Lung (tissue), 13 donors: ENCODE measurements around the gene CTCF. TPM values are rescaled to one million over a fixed set of nuclear protein-coding genes. Genes with fewer than 3 reads are reported as not detected.

Experiments used
- ATAC-seq: fragments of 200-7000 bp; cut with Tn5 transposase; one replicate; pipeline ENCODE4 v1.9.1; 2020; ENCODE audit warnings: moderate number of reproducible peaks; ENCODE audit not compliant: insufficient read depth, low FRiP score
- DNase-seq, 3 donors: peaks; one replicate each; pipeline ENCODE4 v3.0.0-alpha.2; 2013 to 2017
- H3K27ac ChIP-seq, 2 donors: one replicate each; pipeline ENCODE4 v1.5.1; 2013; ENCODE audit warnings: mild to moderate bottlenecking in 2 of 2, moderate library complexity in 2 of 2, control low read depth in 1 of 2, inconsistent platforms in 1 of 2, low read depth in 1 of 2, low read length in 1 of 2
- H3K27me3 ChIP-seq, 3 donors: one replicate each; pipeline ENCODE4 v1.5.1; 2013; ENCODE audit warnings: low read length in 2 of 3; ENCODE audit not compliant: control insufficient read depth in 3 of 3, insufficient read depth in 3 of 3
- H3K36me3 ChIP-seq, 4 donors: one replicate each; pipeline ENCODE4 v1.5.1; 2013; ENCODE audit warnings: low read length in 4 of 4, mild to moderate bottlenecking in 1 of 4, moderate library complexity in 1 of 4; ENCODE audit not compliant: control insufficient read depth in 4 of 4, insufficient read depth in 4 of 4
- H3K4me1 ChIP-seq, 5 donors: one replicate each; pipeline ENCODE4 v1.5.1; 2013; ENCODE audit warnings: low read length in 5 of 5, mild to moderate bottlenecking in 2 of 5, moderate library complexity in 1 of 5; ENCODE audit not compliant: control insufficient read depth in 5 of 5, insufficient read depth in 5 of 5
- H3K4me3 ChIP-seq: one replicate; pipeline ENCODE4 v1.5.1; 2013; ENCODE audit warnings: mild to moderate bottlenecking, control low read depth, moderate library complexity
- H3K9ac ChIP-seq, 2 donors: one replicate each; pipeline ENCODE4 v1.5.1; 2013; ENCODE audit warnings: low read length in 2 of 2, control low read depth in 1 of 2; ENCODE audit not compliant: insufficient read depth in 1 of 2
- H3K9me3 ChIP-seq, 4 donors: one replicate each; pipeline ENCODE4 v1.5.1; 2013; ENCODE audit warnings: low read length in 3 of 4, mild to moderate bottlenecking in 1 of 4, moderate library complexity in 1 of 4; ENCODE audit not compliant: control insufficient read depth in 4 of 4, insufficient read depth in 3 of 4
- WGBS, 2 donors: extraction: QIAGEN DNeasy Blood & Tissue Kit; methylation state at CpG; one replicate each; pipeline ENCODE4 v1.1.7; 2013; 5-methylcytosine and 5-hydroxymethylcytosine counted together
- polyA plus RNA-seq, 2 donors: library from polyadenylated mRNA; stranded (reverse); fragments of 200-250 nt; gene quantifications; one replicate each; pipeline ENCODE4 v1.2.1, GENCODE V29; 2013
- small RNA-seq: library from RNA; depleted of rRNA; stranded (forward); fragments of <200 nt; gene quantifications from one replicate; pipeline ENCODE3, GENCODE V24; 2014; ENCODE audit warnings: low replicate concordance
- total RNA-seq, 2 donors: library from RNA; depleted of rRNA in 1 of 2; stranded (reverse); fragments of >200 nt in 1 of 2; gene quantifications; one replicate each; pipeline ENCODE4 v1.2.1, GENCODE V29; 2014 to 2021
- TF ChIP-seq, protein P1 (sequence below): IDR thresholded peaks from 2 replicates; pipeline ENCODE4 v1.5.1; 2012; ENCODE audit warnings: mild to moderate bottlenecking; ENCODE audit errors: control extremely low read depth, extremely low read depth
- donor health status: control.
- donor health status: control.
- donor health status: Bipolar disorder and iron deficiency.
- donor health status: healthy.
- donor health status: DM: yes; HTN: yes; CAD: no.

CTCF gene
- total and polyA plus RNA-seq, 4 donors = 16.7 to 54.2 (median 23.3) TPM

DNA sequence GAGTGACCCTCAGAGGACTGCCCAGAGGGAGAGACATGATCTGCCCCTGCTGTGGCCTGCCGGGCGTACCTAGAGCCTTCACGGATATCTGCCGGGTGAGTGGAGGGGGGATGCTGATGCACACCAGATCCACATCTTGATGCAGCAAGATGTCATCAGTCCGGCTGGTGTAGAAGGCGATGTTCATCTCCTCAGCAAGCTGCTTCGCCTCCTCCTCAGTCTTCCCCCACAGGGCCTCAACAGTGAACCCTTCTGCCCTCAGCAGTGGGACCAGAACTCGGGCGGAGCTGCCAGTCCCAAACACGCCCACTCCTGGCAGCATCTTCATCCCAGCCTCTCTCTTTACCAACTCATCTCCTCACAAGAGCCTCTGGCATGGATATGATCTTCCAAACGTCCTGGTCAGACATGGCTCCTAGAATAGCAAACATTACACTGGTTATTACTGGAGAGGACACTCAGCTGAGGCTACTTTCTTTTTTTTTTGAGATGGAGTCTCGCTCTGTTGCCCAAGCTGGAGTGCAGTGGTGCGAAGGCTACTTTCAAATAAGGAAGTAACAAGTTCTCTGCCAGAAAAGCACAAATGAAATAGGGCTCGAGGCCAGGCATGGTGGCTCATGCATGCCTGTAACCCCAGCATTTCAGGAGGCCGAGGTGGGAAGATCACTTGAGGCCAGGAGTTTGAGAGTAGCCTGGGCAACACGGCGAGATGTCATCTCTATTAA is 123.2 kb downstream of the CTCF start:
- TF ChIP-seq, protein P1, sequence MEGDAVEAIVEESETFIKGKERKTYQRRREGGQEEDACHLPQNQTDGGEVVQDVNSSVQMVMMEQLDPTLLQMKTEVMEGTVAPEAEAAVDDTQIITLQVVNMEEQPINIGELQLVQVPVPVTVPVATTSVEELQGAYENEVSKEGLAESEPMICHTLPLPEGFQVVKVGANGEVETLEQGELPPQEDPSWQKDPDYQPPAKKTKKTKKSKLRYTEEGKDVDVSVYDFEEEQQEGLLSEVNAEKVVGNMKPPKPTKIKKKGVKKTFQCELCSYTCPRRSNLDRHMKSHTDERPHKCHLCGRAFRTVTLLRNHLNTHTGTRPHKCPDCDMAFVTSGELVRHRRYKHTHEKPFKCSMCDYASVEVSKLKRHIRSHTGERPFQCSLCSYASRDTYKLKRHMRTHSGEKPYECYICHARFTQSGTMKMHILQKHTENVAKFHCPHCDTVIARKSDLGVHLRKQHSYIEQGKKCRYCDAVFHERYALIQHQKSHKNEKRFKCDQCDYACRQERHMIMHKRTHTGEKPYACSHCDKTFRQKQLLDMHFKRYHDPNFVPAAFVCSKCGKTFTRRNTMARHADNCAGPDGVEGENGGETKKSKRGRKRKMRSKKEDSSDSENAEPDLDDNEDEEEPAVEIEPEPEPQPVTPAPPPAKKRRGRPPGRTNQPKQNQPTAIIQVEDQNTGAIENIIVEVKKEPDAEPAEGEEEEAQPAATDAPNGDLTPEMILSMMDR = no peak
- no peaks in the 10 kb centered on the region for H3K9me3 ChIP-seq
- ATAC-seq = no peak
- H3K36me3 ChIP-seq = peaks cover 5 to 14% (median 11%) of the 10 kb centered on the region in 4 donors
- 77 to 80% methylated on average over 17 of the region's 17 CpGs for WGBS, 2 donors
- no peak overlapping the region for H3K9ac ChIP-seq
- peaks cover 0 to 7% (median 0%) of the 10 kb centered on the region in 5 donors for H3K4me1 ChIP-seq
- H3K27me3 ChIP-seq = no peaks in the 10 kb centered on the region
- no peak overlapping the region for H3K4me3 ChIP-seq
- DNase-seq = no peak
- H3K27ac ChIP-seq = peak overlapping the region; percentile 12 to 62

Small RNAs within 50 kb of the gene (small RNA-seq; reads per million reads assigned to genes)
- not detected for gene AC027682.3

Other genes with a start within 250 kb of the CTCF start
- 1 to 10 TPM in 1 of 2 donors, under 1 TPM in 1; 0.40 to 5.1 TPM for gene KCTD19, start 235.8 kb upstream of the CTCF start, total RNA-seq
- gene KCTD19, start 235.8 kb upstream of the CTCF start, polyA plus RNA-seq = under 1 TPM; 0.07 to 0.24 TPM
- 100 to 1,000 TPM in 1 of 2 donors, 10 to 100 TPM in 1; 14.4 to 103 TPM for gene LRRC36, start 235.7 kb upstream of the CTCF start, total RNA-seq
- 10 to 100 TPM in 1 of 2 donors, 1 to 10 TPM in 1; 2.1 to 18.8 TPM for gene LRRC36, start 235.7 kb upstream of the CTCF start, polyA plus RNA-seq
- gene TPPP3, start 169.0 kb upstream of the CTCF start, total RNA-seq = 100 to 1,000 TPM; 183 to 371 TPM
- gene TPPP3, start 169.0 kb upstream of the CTCF start, polyA plus RNA-seq = 100 to 1,000 TPM; 164 to 186 TPM
- 10 to 100 TPM; 14.9 to 31.8 TPM for gene ZDHHC1, start 146.0 kb upstream of the CTCF start, total RNA-seq
- 10 to 100 TPM; 10.9 to 27.4 TPM for gene ZDHHC1, start 146.0 kb upstream of the CTCF start, polyA plus RNA-seq
- gene HSD11B2, start 131.4 kb upstream of the CTCF start, total RNA-seq = 1 to 10 TPM; 6.5 to 6.8 TPM
- 10 to 100 TPM in 1 of 2 donors, 1 to 10 TPM in 1; 2.6 to 39.8 TPM for gene HSD11B2, start 131.4 kb upstream of the CTCF start, polyA plus RNA-seq
- gene ATP6V0D1, start 81.4 kb upstream of the CTCF start, total RNA-seq = 100 to 1,000 TPM in 1 of 2 donors, 10 to 100 TPM in 1; 87.2 to 185 TPM
- 100 to 1,000 TPM in 1 of 2 donors, 10 to 100 TPM in 1; 39.6 to 249 TPM for gene ATP6V0D1, start 81.4 kb upstream of the CTCF start, polyA plus RNA-seq
- gene AGRP, start 79.0 kb upstream of the CTCF start, total RNA-seq = 1 to 10 TPM in 1 of 2 donors, not detected in 1; 1.4 TPM
- 1 to 10 TPM in 1 of 2 donors, under 1 TPM in 1; 0.97 to 8.3 TPM for gene AGRP, start 79.0 kb upstream of the CTCF start, polyA plus RNA-seq
- gene RIPOR1, start 33.7 kb upstream of the CTCF start, total RNA-seq = 100 to 1,000 TPM in 1 of 2 donors, 10 to 100 TPM in 1; 85.1 to 122 TPM
- 10 to 100 TPM; 44.1 to 55.6 TPM for gene RIPOR1, start 33.7 kb upstream of the CTCF start, polyA plus RNA-seq
- 1 to 10 TPM; 1.2 to 2.9 TPM for gene CARMIL2, start 82.6 kb downstream of the CTCF start, total RNA-seq
- 1 to 10 TPM; 1.7 to 2.5 TPM for gene CARMIL2, start 82.6 kb downstream of the CTCF start, polyA plus RNA-seq
- 10 to 100 TPM; 13.4 to 19.7 TPM for gene ACD, start 97.7 kb downstream of the CTCF start, total RNA-seq
- 10 to 100 TPM; 13.2 to 18.4 TPM for gene ACD, start 97.7 kb downstream of the CTCF start, polyA plus RNA-seq
- gene PARD6A, start 98.4 kb downstream of the CTCF start, total RNA-seq = 1 to 10 TPM; 1.4 to 6.2 TPM
- 1 to 10 TPM; 4.4 to 5.0 TPM for gene PARD6A, start 98.4 kb downstream of the CTCF start, polyA plus RNA-seq
- gene ENKD1, start 104.2 kb downstream of the CTCF start, total RNA-seq = 10 to 100 TPM; 27.1 to 35.9 TPM
- 10 to 100 TPM; 24.4 to 35.0 TPM for gene ENKD1, start 104.2 kb downstream of the CTCF start, polyA plus RNA-seq
- gene C16orf86, start 104.3 kb downstream of the CTCF start, total RNA-seq = 1 to 10 TPM; 6.1 to 6.4 TPM
- gene C16orf86, start 104.3 kb downstream of the CTCF start, polyA plus RNA-seq = 1 to 10 TPM; 3.7 to 4.4 TPM
- gene GFOD2, start 156.8 kb downstream of the CTCF start, total RNA-seq = 10 to 100 TPM; 18.4 to 26.3 TPM
- gene GFOD2, start 156.8 kb downstream of the CTCF start, polyA plus RNA-seq = 10 to 100 TPM; 10.1 to 13.7 TPM
- gene RANBP10, start 244.0 kb downstream of the CTCF start, total RNA-seq = 10 to 100 TPM; 18.8 to 23.0 TPM
- gene RANBP10, start 244.0 kb downstream of the CTCF start, polyA plus RNA-seq = 1 to 10 TPM; 6.7 to 9.7 TPM
- gene TSNAXIP1, start 244.4 kb downstream of the CTCF start, total RNA-seq = 1 to 10 TPM; 5.0 to 8.7 TPM
- 1 to 10 TPM; 4.1 to 5.0 TPM for gene TSNAXIP1, start 244.4 kb downstream of the CTCF start, polyA plus RNA-seq